Muscle of back (tissue), 11 donors: ENCODE results near the gene TPT1. TPM values are rescaled to one million over a fixed set of nuclear protein-coding genes. Genes with fewer than 3 reads are reported as not detected.

Source experiments
- DNase-seq, 3 donors: peaks; one replicate each; pipeline versions ENCODE4 v3.0.0 to v3.0.0-alpha.2; 2013
- polyA plus RNA-seq, 10 donors: library from polyadenylated mRNA; unstranded; fragments of 120-200 nt; gene quantifications; one replicate each; pipeline ENCODE4 v1.2.1, GENCODE V29; 2013; ENCODE audit not compliant: insufficient read length in 10 of 10

The TPT1 gene
- polyA plus RNA-seq, 10 donors: 8,104 to 9,462 (median 8,579) TPM

DNA sequence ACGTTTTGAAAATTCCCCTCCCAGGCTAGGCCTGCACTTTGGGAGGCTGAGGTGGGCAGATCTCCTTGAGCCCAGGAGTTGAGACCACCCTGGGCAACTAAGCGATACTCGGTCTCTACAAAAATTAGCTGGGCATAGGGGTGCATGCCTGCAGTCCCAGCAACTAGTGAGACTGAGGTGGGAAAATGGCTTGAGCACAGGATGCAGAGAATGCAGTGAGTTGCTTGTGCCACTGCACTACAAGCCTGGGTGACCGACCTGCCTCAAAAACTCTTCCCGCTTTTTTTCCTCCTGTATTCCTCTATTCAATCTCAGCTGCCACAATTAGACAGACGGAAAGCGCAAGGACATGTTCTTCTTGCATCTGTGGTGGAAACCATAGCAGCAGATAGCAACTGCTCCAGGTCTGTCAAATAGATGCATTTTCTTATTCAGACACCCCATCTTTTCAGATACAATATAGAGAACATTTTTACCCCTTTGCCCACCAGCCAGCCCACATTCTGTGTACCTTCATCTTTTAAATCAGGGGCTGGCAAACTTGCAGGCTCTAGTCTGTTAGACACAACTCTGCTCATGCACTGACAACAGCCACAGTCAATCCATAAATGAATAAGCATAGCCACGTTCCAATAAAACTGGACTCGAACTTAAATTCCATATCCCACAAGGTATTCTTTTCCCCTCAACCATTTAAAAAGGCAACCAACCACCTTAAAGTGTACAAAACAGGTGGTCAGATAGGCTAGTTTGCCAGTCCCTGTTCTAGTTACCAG, 4.8 kb downstream of the TPT1 start:
- DNase-seq: no peak

DNA sequence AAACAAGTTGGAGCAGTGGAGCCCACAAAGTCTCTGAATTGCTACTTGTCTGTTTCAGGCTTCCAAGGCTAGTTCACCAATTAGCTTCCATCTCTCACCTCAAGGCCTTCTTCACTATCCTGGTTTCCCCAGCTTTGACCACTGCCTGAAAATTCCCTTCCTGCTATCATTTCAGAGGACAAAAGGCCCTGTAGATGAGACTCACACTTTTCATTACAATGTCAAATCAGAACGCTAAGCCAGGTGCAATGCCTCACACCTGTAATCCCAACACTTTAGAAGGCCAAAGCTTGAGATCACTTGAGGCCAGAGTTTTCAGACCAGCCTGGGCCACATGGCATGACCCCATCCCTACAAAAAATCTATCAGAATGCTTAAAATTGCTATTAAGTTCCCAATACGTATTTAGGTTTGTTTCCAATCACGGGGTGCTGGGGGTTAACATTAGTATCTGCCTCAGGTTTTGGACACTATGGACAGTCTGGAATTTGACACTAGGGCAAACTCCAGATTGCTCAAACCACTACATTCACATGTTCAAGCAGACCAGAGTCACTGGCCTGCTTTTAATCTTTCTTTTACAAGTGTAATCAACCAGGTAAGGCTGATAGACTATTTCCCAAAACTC, 5.5 kb downstream of the TPT1 start:
- DNase-seq: no peak

DNA sequence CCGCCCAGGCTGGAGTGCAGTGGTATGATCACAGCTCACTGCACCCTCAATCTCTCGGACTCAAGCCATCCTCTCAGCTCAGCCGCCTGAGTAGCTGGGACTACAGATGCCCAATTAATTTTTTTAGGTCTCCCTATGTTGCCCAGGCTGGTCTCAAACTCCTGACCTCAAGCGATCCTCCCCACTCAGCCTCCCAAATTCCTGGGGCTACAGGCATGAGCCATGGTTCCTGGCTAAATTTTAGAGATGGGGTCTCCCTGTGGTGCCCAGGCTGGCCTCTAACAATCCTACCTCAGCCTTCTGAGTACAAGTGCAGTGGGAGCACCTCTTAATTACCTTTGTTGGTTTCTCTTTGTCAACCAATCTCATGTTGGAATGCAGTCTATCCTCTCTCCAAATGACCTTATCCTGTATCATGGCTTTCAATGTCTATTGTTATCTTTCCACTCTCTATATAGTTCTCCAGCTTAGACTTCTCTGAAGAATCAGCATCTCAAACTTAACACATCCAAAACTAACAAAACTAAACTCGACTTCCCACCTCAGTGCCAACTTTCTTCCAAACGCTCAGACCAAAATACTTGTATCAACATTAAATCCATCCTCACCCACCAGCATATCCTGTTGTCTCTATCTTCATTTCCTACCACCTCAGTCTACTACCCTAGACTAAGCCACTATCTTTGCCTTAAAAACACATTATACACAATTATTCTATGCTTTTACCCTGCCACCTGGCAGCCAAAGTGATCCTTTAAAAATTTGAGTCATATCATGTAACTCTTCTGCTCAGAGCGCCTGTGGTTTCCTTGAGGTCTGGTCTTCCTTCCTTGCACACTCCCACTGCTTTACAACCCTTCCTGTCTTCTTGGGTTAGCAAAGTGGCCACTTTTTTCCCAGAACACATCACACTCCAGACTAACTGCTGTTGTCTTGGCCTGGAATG, 6.7 kb downstream of the TPT1 start:
- no peak for DNase-seq

DNA sequence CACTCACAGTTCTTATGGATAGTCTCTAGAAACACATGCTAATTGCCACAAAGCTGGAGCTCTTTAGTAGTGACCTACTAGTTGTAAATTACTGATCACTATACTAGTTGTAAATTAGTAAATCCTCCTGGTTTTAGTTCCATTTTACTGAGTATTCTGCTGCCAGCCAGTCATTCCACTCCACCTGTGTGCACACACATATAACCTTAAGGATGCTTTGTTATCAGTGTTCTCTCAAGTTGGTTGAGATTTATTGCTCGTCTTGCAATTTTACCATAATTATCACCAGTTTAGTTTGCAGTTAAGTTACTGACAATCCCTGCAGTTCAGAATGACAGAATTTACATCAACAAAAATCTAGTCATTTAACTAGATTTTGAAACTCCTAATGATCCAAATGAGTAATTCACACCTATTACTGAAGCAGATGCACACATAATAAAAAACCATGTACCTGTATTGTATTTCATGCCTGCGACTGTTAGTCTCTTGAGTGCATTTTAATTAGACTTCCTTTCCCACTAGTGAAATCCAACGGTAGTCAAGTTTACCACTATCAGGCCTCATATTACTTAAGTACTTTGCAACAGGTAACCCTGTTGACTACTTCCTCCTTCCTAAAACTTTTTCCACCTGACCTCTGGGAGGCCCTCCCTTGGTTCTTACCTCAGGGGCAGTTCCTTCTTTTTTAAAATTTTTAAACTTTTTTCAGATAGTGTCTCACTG, 7.6 kb downstream of the TPT1 start:
- no peak for DNase-seq

DNA sequence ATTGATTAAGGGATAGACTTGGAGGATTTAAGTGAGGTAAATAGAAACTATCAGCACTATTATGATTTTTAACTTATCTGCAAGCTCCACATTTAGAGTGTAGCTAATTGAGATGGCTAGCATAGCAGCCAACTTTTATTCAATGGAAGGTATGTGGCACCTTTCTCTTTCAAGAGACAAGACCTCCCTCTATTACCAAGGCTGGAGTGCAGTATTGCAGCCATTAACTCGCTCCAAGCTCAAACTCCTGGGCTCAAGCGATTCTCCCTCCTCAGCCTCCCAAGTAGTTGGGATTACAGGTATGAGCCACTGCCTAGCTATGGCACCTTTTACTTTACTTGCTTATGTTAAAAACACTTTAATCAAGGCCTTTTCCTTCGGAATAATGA, 8.2 kb downstream of the TPT1 start:
- DNase-seq: no peak

DNA sequence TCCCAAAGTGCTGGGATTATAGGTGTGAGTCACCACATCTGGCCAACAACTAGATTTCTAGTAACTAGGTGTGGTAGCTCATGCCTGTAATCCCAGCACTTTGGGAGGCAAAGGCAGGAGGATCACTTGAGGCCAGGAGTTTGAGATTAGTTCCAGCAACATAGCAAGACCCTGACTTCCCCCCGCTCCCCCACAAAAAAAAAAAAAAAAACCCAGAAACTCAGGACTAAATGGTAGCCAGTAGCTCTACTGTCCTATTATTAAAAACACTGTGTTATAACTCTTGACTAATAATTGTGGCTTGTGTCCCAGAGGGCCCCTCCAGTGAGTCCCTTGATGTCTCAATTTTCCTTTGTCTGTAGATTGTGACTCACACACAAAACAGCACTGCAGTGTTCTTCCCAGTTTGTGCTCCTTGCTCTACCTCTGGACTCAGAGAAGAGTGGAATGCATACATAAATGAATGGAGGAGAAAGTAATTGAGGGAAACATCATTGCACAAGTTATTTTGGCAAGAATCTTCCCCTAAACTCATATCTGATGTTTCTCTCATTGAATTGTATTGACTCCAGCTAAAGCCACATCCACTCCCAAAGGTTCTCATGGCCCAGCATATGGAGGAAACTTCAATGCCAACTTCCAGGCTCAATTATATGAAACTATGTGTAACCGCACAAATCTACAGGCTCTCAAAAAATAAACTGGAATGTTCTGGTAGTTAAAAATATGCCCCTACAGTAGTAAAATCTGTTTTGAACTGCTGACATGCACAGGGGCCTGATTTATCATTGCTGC, 8.8 kb downstream of the TPT1 start:
- peak in 1 of 3 donors; percentile 87 for DNase-seq

DNA sequence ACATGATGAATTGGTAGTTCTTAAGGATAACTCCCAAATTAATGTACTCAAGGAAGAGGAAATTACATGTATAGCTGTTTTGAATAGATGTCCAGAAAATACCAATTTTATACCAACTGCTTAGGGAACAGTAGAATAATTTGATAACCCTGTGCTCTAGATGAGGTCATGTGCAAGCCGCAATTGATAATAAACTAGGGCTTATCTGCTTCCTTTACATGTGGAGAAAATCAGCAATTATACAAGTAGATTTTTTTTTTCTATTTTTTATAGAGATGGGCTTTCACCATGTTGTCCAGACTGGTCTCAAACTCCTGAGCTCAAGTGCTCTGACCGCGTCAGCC, 9.3 kb downstream of the TPT1 start:
- no peak for DNase-seq

DNA sequence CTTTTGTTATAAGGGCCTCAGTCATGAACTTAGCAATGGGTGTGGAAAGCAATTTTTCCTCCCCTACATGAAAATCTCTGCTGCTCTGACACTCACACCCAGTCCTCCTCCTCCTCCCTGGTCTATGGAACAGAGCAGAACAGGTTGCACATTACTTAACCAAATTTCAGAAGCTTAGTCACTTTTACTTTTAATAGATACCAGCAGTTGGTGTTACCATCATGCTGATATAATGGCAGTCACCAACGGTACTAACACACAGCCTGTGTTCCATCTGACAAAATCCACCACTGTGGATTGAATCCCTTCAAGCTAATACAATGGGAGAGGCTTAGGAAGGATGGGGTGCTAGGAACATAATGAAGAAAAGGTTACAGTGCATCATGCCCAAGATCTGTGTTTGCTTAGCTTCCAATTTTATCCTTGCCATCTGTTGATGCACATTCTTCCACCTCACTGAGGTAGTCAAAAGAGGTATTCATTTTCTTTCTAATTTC, 9.8 kb downstream of the TPT1 start:
- no peak for DNase-seq

DNA sequence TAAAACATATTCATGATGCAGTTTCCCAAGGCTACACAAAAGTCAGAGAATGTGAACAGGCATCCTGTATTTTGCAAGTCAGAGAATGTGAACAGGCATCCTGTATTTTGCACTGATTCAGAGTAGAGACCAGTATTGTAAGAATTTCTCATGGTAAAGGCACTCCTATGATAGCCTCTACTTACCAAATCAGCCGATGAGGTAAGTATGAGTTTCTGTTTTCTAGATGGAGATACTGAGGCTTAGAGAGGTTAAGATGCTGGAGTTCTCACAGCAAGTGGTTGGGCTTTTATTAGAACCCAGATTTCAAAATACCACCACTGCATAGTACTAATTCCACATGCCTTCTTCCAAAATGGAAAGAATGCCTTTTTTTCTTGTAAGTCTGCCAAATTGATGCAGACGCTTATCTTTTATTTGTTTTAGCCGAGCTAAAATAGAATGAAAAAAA, 12.3 kb downstream of the TPT1 start:
- DNase-seq: peak in 1 of 3 donors; percentile 54

DNA sequence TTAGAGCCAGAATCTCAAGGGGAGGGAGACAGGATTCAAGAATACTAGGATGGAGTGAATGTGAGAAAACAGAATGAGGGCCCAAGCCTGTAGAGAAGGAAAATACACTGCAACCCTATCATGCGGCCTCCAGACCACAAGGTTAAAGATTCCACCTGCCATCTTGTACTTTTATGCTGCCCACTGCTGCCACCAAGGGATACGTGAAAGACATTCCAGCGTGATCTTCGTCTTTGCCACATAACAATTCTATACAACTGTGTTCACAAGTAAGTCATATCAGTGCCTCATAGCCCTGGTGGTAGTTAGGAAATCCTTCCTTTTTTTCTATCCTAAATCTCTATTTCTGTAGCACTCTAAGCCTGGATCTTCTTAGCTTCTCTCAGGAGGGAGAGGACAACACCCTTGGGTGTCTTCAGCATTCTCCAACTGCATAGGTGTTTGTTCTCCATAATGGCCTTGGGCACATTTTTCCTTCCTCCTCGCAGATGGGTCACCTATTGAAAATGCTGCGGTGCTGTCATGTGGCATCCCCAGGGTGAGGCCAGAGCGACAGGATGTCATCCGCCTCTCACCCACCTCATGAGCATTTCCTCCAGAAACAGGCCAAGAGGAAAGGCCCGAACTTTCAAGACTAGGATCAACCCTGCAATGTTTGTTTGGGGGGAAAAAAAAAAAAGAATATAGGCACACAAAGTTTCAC, 13.6 kb downstream of the TPT1 start:
- no peak for DNase-seq

DNA sequence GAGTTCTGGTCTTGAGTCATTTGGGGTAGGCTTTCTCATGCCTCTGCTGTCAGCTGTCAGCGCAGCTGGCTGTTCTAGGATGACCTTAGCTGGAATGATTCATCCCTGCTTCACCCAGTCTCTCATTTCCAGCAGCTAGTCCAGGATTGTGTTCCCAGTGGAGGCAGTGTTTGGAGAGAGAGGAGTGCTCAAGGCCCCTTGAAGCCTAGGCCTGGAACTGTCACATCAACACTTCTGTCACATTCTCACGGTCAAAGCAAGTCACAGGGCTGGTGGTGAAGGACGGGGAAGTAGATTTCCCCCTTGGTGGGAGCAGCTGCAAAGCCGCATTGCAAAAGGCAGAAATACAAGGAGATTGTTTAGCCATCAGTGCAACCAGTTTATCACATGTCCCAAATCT, 15.2 kb downstream of the TPT1 start:
- peak; percentile 68 to 86 (median 86) for DNase-seq

DNA sequence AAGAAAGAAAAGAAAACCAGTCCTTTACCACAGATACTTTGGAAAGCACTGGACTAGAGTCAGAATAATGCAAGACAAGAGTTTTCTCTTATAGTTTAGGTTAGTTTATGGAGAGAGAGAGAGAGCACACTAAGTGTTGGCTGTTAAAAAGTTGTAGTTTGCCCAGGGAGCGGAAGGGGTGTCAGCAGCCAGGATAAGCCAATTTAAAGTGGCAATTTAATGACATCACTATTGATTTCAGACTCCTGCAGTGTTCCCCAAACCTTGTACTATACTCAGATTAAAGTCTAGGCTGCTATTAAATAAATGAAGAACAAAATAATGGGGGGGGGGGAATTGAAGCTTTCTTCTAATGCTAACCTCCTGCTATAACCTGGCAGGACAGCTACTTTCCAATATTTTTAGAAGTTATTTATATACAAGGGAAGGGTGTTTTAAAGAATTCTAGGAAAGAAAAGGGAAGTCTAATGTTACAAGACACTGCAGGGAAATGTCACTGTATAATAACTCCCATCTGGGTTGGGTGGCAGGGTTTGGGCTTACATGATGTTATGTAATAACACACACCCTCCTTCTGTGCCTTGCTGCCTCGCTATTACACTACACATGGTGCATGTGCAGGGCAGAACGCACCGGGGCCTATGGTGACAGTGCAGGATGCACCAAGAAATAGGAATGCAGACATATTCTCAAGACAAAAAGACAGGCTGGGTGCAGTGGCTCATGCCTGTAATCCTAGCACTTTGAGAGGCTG, 19.9 kb downstream of the TPT1 start:
- no peak for DNase-seq

DNA sequence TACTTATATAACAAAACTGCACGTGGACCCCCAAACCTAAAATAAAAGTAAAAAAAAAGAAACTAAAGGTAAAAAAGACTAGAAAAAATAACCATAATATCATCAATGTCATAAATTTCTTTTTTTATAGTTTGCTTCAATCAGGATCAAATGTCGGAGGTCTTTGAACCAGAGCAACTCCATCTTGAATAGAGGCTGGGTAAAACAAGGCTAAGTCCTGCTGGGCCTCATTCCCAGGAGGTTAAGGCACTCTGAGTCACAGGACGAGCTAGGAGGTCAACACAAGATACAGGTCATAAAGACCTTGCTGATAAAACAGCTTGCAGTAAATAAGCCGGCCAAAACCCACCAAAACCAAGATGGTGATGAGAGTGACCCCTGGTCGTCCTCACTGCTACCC, 24.0 kb downstream of the TPT1 start:
- DNase-seq: no peak

DNA sequence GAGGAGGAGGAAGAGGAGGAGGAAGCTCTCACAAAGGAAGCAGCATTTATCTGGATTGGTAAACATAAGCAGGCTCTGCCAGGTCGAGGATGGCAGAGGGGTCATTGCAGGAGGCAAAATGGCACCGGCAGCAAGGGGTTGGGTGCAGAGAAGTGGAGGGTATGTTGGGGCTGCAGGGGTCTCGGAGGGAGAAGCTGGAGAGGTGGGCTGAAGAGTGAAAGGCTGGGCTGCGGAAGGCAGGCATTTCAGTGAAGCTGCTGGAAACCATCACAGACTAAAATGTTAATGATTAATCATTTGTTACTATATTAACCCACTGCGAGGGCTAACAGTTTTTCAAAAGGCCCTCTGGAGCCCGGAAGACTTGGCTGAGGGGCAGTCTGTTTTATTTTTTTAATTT, 24.6 kb downstream of the TPT1 start:
- no peak for DNase-seq

DNA sequence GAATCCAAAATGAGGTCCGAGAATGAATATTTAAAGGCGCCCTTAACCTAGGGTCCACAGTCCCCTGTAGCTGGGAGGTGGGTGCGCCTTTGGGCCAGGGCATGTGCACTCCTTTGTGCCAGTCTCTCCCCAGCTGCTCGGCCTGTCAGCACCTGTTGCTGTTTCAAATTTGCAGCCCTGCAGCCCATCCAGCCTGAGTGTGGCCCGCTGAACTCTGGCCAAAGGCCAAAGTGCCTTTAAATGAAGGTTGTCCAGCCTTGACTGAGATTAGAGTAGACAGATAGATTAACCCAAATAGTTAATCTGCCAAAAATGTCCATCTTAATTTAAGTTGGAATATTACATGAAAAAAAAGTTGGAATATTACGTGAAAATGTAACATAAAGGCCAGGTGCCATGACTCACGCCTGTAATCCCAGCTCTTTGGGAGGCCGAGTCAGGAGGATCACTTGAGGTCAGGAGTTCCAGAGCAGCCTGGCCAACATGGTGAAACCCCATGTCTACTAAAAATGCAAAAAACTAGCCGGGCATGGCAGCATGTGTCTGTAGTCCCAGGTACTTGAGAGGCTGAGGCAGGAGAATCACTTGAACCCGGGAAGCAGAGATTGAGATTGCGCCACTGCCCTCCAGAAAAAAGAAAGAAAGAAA, 25.3 kb downstream of the TPT1 start:
- no peak for DNase-seq

DNA sequence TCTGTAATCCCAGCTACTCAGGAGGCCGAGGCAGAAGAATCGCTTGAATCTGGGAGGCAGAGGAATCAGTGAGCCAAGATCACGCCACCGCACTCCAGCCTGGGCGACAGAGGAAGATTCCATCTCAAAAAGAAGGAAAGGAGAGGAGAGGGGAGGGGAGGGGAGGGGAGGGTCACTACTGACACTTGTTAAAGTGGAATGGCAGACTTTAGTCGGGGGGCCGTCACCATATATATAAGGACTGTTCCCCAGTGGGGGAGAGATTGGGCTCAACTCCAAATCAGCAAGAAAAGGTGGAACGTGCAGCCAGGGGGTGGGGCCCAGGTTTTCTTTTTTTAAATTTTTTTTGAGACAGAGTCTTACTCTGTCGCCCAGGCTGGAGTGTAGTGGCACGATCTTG, 26.2 kb downstream of the TPT1 start:
- DNase-seq: no peak

DNA sequence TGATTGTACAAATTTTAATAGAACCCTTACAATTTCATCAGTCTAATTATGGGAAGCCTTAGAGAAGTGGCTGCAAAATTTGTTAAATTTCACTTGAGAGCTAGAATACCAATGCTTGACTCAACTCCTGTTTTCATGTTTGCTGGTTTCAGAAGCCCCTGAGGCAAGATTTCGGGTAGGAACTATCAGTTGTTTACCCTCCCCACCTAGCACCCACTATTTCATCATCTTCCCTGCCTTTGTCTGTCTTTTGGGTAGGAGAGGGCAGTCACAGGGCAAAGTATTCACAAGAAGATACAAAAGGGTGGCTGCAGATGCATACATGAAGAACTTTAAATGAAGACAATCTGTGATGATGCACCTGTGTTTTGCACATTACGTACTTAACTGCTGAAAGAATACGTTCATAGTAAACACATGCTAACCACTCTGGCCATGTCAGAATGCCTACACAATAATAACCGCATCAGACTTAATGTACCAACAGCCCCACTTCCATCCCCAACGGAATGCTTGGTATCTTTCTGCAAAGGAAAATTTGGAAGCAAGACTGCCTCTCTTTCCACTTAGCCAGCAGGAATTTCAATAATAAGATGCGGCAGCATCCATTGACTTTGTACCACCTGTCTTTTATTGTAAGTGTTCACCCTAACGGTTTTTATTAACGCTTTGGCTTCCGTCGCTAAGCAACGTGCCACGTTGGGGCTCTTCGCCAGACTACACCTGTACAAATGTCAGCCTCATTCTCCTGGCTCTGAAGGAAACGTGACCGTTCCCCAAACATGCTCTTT, 30.4 kb downstream of the TPT1 start:
- no peak for DNase-seq

DNA sequence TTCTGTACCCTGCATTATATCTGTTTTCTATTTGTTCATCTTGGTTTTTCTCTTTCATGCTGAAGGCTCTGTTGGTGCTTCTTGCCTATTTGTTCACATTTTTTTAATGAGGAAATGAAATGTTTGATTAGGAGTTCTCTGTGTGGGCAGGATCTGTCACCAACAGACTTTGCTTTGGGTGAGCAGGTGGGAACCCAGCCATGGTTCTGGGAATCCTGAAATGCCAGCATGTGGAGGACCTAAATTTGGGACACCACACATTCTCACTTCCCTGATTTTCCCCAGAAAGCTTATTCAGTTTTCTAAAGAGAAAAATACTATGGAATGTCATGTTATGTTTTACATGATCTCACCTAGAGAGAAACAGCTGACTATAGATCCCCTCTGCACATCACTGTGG, 34.0 kb downstream of the TPT1 start:
- no peak for DNase-seq
